IgD-negative memory B cell (primary cell): ENCODE data around the gene EMX2. TPM values are rescaled to one million over a fixed set of nuclear protein-coding genes. Genes with fewer than 3 reads are reported as not detected.
A peak's percentile ranks its signal among the peaks of the same experiment; 100 is the strongest.
"Not testable (repeated sequence)": the region's sequence is repeated elsewhere in the genome, so short reads cannot be mapped to it uniquely, and the experiment has no call there.

Experiments
- H3K27ac Mint-ChIP-seq, 3 donors: one replicate each; pipeline ENCODE4 v1.8.0; 2020 to 2022; ENCODE audit warnings: mild to moderate bottlenecking in 3 of 3, mixed read lengths in 3 of 3, moderate library complexity in 1 of 3
- H3K27me3 Mint-ChIP-seq: one replicate; pipeline ENCODE4 v1.8.0; 2021; ENCODE audit warnings: mixed read lengths
- H3K36me3 Mint-ChIP-seq: one replicate; pipeline ENCODE4 v1.8.0; 2020; ENCODE audit warnings: mild to moderate bottlenecking, mixed read lengths
- H3K4me1 Mint-ChIP-seq, 3 donors: one replicate each; pipeline ENCODE4 v1.8.0; 2020 to 2022; ENCODE audit warnings: mixed read lengths in 3 of 3, mild to moderate bottlenecking in 1 of 3
- H3K4me3 Mint-ChIP-seq, 4 donors: one replicate each; pipeline ENCODE4 v1.8.0; 2020 to 2022; ENCODE audit warnings: mild to moderate bottlenecking in 4 of 4, mixed read lengths in 4 of 4, moderate library complexity in 3 of 4
- H3K9me3 Mint-ChIP-seq, 3 donors: one replicate each; pipeline ENCODE4 v1.8.0; 2020 to 2021; ENCODE audit warnings: mixed read lengths in 3 of 3, mild to moderate bottlenecking in 1 of 3
- polyA plus RNA-seq: library from polyadenylated mRNA; unstranded; fragments of 300-500 nt; fragmentation: Illumina TruSeq; gene quantifications from one replicate; pipeline ENCODE4 v1.2.3, GENCODE V29; 2021

EMX2 gene
- polyA plus RNA-seq, 1 donor from 2014 or later, result not detected

- Mint-ChIP-seq H3K27ac (no peak overlapping the region), H3K36me3 (no peaks in the 10 kb centered on the region), H3K4me1 (no peaks in the 10 kb centered on the region), H3K9me3 (no peaks in the 10 kb centered on the region), H3K4me3 (no peak overlapping the region), H3K27me3 (peaks cover 6% of the 10 kb centered on the region)
Observed at GRCh38 chr10:117578999-117579590, 36.5 kb downstream of the EMX2 start.

GRCh38 chr10:117581961-117582360, 39.4 kb downstream of the EMX2 start:
- Mint-ChIP-seq H3K4me3 (no peak overlapping the region), H3K27me3 (peaks cover 6% of the 10 kb centered on the region), H3K9me3 (peaks cover 0 to 3% (median 0%) of the 10 kb centered on the region in 3 donors), H3K36me3 (no peaks in the 10 kb centered on the region), H3K4me1 (peaks cover 0 to 1% (median 0%) of the 10 kb centered on the region in 3 donors), H3K27ac (no peak overlapping the region)

- H3K27ac Mint-ChIP-seq, H3K36me3 Mint-ChIP-seq, H3K9me3 Mint-ChIP-seq, H3K4me3 Mint-ChIP-seq, H3K27me3 Mint-ChIP-seq, H3K4me1 Mint-ChIP-seq: not testable (repeated sequence)
Observed at GRCh38 chr10:117584831-117585230, 42.3 kb downstream of the EMX2 start.

- Mint-ChIP-seq H3K4me1 (peaks cover 0 to 1% (median 0%) of the 10 kb centered on the region in 3 donors), H3K9me3 (peaks cover 0 to 5% (median 0%) of the 10 kb centered on the region in 3 donors), H3K4me3 (peak overlapping the region in 1 of 4 donors; percentile 17), H3K27ac (no peak overlapping the region), H3K27me3 (peaks cover 6% of the 10 kb centered on the region), H3K36me3 (no peaks in the 10 kb centered on the region)
Observed at GRCh38 chr10:117587036-117587435, 44.5 kb downstream of the EMX2 start.

GRCh38 chr10:117590101-117590875, 47.7 kb downstream of the EMX2 start:
- no peak overlapping the region for H3K4me3 Mint-ChIP-seq
- H3K27ac Mint-ChIP-seq, result peak overlapping the region in 1 of 3 donors; percentile 40
- peaks cover 3% of the 10 kb centered on the region for H3K27me3 Mint-ChIP-seq
- peaks cover 0 to 4% (median 0%) of the 10 kb centered on the region in 3 donors for H3K9me3 Mint-ChIP-seq
- peaks cover 0 to 1% (median 0%) of the 10 kb centered on the region in 3 donors for H3K4me1 Mint-ChIP-seq
- no peaks in the 10 kb centered on the region for H3K36me3 Mint-ChIP-seq

GRCh38 chr10:117591043-117591442, 48.5 kb downstream of the EMX2 start:
- peaks cover 3% of the 10 kb centered on the region for H3K27me3 Mint-ChIP-seq
- no peaks in the 10 kb centered on the region for H3K4me1 Mint-ChIP-seq
- peaks cover 0 to 2% (median 0%) of the 10 kb centered on the region in 3 donors for H3K9me3 Mint-ChIP-seq
- no peaks in the 10 kb centered on the region for H3K36me3 Mint-ChIP-seq
- H3K27ac Mint-ChIP-seq, result no peak overlapping the region
- no peak overlapping the region for H3K4me3 Mint-ChIP-seq

GRCh38 chr10:117594722-117595121, 52.2 kb downstream of the EMX2 start:
- Mint-ChIP-seq H3K27me3 (no peaks in the 10 kb centered on the region), H3K36me3 (no peaks in the 10 kb centered on the region), H3K27ac (no peak overlapping the region), H3K9me3 (peaks cover 0 to 2% (median 0%) of the 10 kb centered on the region in 3 donors), H3K4me1 (no peaks in the 10 kb centered on the region), H3K4me3 (no peak overlapping the region)

- H3K27me3 Mint-ChIP-seq, result peaks cover 7% of the 10 kb centered on the region
- peaks cover 0 to 2% (median 0%) of the 10 kb centered on the region in 3 donors for H3K9me3 Mint-ChIP-seq
- no peak overlapping the region for H3K27ac Mint-ChIP-seq
- no peak overlapping the region for H3K4me3 Mint-ChIP-seq
- peaks cover 2% of the 10 kb centered on the region for H3K36me3 Mint-ChIP-seq
- no peaks in the 10 kb centered on the region for H3K4me1 Mint-ChIP-seq
Observed at GRCh38 chr10:117596706-117597105, 54.2 kb downstream of the EMX2 start.

- no peaks in the 10 kb centered on the region for H3K4me1 Mint-ChIP-seq
- H3K27ac Mint-ChIP-seq, result no peak overlapping the region
- peaks cover 4% of the 10 kb centered on the region for H3K36me3 Mint-ChIP-seq
- peaks cover 0 to 2% (median 0%) of the 10 kb centered on the region in 3 donors for H3K9me3 Mint-ChIP-seq
- no peak overlapping the region for H3K4me3 Mint-ChIP-seq
- peaks cover 7% of the 10 kb centered on the region for H3K27me3 Mint-ChIP-seq
Observed at GRCh38 chr10:117597216-117597615, 54.7 kb downstream of the EMX2 start.

Other genes with a start within 250 kb of the EMX2 start
- 8.2 TPM for gene PDZD8, start 167.3 kb upstream of the EMX2 start, polyA plus RNA-seq